ENCODE measurements around the gene MT3.

Gene MT3

GRCh38 chr16:56589141-56590039 is at the start of gene MT3:
Gene MT3, plus strand, starts transcription at chr16:56589528. Its CDS starts 63 bp downstream, at chr16:56589591.
- DNase-seq (ENCODE audit: low read depth, low spot score): peak; percentile 50

- no peak for DNase-seq (ENCODE audit: low read depth, low spot score)
These were observed 49.7 kb upstream of the MT3 start for GRCh38 chr16:56539656-56540055.

- DNase-seq (ENCODE audit: low read depth, low spot score): no peak
These were observed 47.3 kb upstream of the MT3 start for GRCh38 chr16:56542039-56542438.

- peak; percentile 38 for DNase-seq (ENCODE audit: low read depth, low spot score)
These were observed 42.0 kb upstream of the MT3 start for GRCh38 chr16:56547120-56547948.

- peak; percentile 12 for DNase-seq (ENCODE audit: low read depth, low spot score)
These were observed 41.3 kb upstream of the MT3 start for GRCh38 chr16:56547949-56548567.

GRCh38 chr16:56549161-56549560 is 40.2 kb upstream of the MT3 start:
- DNase-seq (ENCODE audit: low read depth, low spot score): no peak

- DNase-seq (ENCODE audit: low read depth, low spot score): no peak
These were observed 39.5 kb upstream of the MT3 start for GRCh38 chr16:56549744-56550385.

- peak; percentile 27 for DNase-seq (ENCODE audit: low read depth, low spot score)
These were observed 37.3 kb upstream of the MT3 start for GRCh38 chr16:56551796-56552738.

GRCh38 chr16:56554441-56554840 is 34.9 kb upstream of the MT3 start:
- no peak for DNase-seq (ENCODE audit: low read depth, low spot score)

GRCh38 chr16:56558024-56558747 is 31.1 kb upstream of the MT3 start:
- DNase-seq (ENCODE audit: low read depth, low spot score): peak; percentile 87

- no peak for DNase-seq (ENCODE audit: low read depth, low spot score)
These were observed 30.2 kb upstream of the MT3 start for GRCh38 chr16:56559109-56559508.

- DNase-seq (ENCODE audit: low read depth, low spot score): no peak
These were observed 28.9 kb upstream of the MT3 start for GRCh38 chr16:56560447-56560846.

GRCh38 chr16:56561126-56561525 is 28.2 kb upstream of the MT3 start:
- DNase-seq (ENCODE audit: low read depth, low spot score): no peak

- DNase-seq (ENCODE audit: low read depth, low spot score): no peak
These were observed 24.4 kb upstream of the MT3 start, which contains the start of gene MT4 for GRCh38 chr16:56564793-56565477. Gene MT4, plus strand, starts transcription at chr16:56565073. Its CDS starts 56 bp downstream, at chr16:56565129.

GRCh38 chr16:56569971-56570370 is 19.4 kb upstream of the MT3 start:
- no peak for DNase-seq (ENCODE audit: low read depth, low spot score)

- DNase-seq (ENCODE audit: low read depth, low spot score): no peak
These were observed 17.8 kb upstream of the MT3 start for GRCh38 chr16:56571525-56571924.

- DNase-seq (ENCODE audit: low read depth, low spot score): no peak
These were observed 14.7 kb upstream of the MT3 start for GRCh38 chr16:56574625-56575024.

GRCh38 chr16:56576585-56577299 is 12.6 kb upstream of the MT3 start:
- DNase-seq (ENCODE audit: low read depth, low spot score): peak; percentile 48

GRCh38 chr16:56577300-56577625 is 12.1 kb upstream of the MT3 start:
- no peak for DNase-seq (ENCODE audit: low read depth, low spot score)

Data from astrocyte of the hippocampus (primary cell).